ENCODE data around the gene LRMDA. TPM values are rescaled to one million over a fixed set of nuclear protein-coding genes. Genes with fewer than 3 reads are reported as not detected.

The LRMDA gene
- total and polyA plus RNA-seq, 10 of the 15 experiments (the other 5 are each of a cell fraction or from before 2014, with no cell fraction given): 0.07 to 0.54 (median 0.29) TPM; not detected in 4

- in situ Hi-C loops (cut with MboI): no loop called here
- FAIRE-seq: no peak
- H4K20me1 ChIP-seq (ENCODE audit: control insufficient read depth, insufficient read depth): no peaks in the 10 kb centered on the region
- TF ChIP-seq DPF2 (IDR thresholded peaks at IDR 0.05) (no peak), MTA3 (IDR thresholded peaks at IDR 0.05; ENCODE audit: borderline replicate concordance, low read length) (no peak), ETV6 (conservative IDR thresholded peaks at IDR 0.05 in 1 of 2, IDR thresholded peaks at IDR 0.05 in 1 of 2; ENCODE audit: borderline replicate concordance in 1 of 2, low read depth in 1 of 2) (no peak), IKZF1 (conservative IDR thresholded peaks at IDR 0.05) (0 out of 2 replicates have a peak, but pooled peaks have one; percentile 0), FOXK2 (IDR thresholded peaks at IDR 0.05) (no peak), EZH2 (IDR thresholded peaks at IDR 0.05; ENCODE audit: borderline replicate concordance, control insufficient read depth, low read depth, low read length) (0 out of 2 replicates have a peak, but pooled peaks have one; percentile 8)
- H3K27me3 ChIP-seq (replicated peaks in 1 of 2; ENCODE audit: control insufficient read depth in 2 of 2, insufficient read depth in 2 of 2, low read length in 1 of 2): peaks cover 8 to 13% of the 10 kb centered on the region in 2 experiments
- H3K79me2 ChIP-seq (ENCODE audit: control insufficient read depth, insufficient read depth, low read length): no peaks in the 10 kb centered on the region
- H3K9me3 ChIP-seq (replicated peaks; ENCODE audit: control insufficient read depth, insufficient read depth, low read length): no peaks in the 10 kb centered on the region; the same call in 2 of the 3 replicates
- ATAC-seq: no peak
- H3K27ac ChIP-seq (ENCODE audit: control insufficient read depth, insufficient read depth): no peak overlapping the region
- no peaks in the 10 kb centered on the region; the same call in 1 of the 2 replicates for H3K4me1 ChIP-seq (ENCODE audit: control insufficient read depth, insufficient read depth, low read length)
- no peak for DNase-seq (ENCODE audit: low read depth, low spot score)
- ChIA-PET POLR2A (no interaction called here), RAD21 (ENCODE audit: unreplicated experiment) (interaction anchor here (0.6 to 3.9 kb wide), 14 partner anchors 9 to 903 kb away, joined by 3 to 38 read pairs (median 4); no protein-coding TSS in a partner anchor), SMC1A (ENCODE audit: uncharacterized antibody, unreplicated experiment) (interaction anchor here (0.6 to 4.3 kb wide), 10 partner anchors 30 to 1146 kb away, joined by 3 to 19 read pairs (median 6); partner anchors contain the start of gene LRMDA), CTCF (interaction anchor here (0.7 to 5.7 kb wide), 10 partner anchors 153 to 903 kb away, joined by 3 to 38 read pairs (median 7); no protein-coding TSS in a partner anchor)
- BruUV-seq (replicated peaks): TSS peak; percentile 81
- peak overlapping the region; percentile 55; the same call in 1 of the 2 replicates for H3K4me3 ChIP-seq
- 2% methylated on average over 38 of the region's 39 CpGs for WGBS (ENCODE audit: insufficient coverage, insufficient replicate concordance, low lambda C conversion rate, missing lambda C conversion rate)
- intact Hi-C loops (cut with micrococcal nuclease; ENCODE audit: unreplicated experiment): loop anchor here (2.0 to 10.0 kb wide), 6 partner anchors 142 to 905 kb away; no protein-coding TSS in a partner anchor
- H2AFZ ChIP-seq (ENCODE audit: control insufficient read depth, low read depth, low read length): no peak overlapping the region
- H3K4me2 ChIP-seq (ENCODE audit: control insufficient read depth, insufficient read depth): peak overlapping the region; percentile 82; the same call in 1 of the 2 replicates
- H3K9ac ChIP-seq (ENCODE audit: control insufficient read depth, insufficient read depth, low read length): no peak overlapping the region
- no peaks in the 10 kb centered on the region for H3K36me3 ChIP-seq (ENCODE audit: control insufficient read depth in 2 of 2, insufficient read depth in 2 of 2, low read length in 1 of 2)
Observed at GRCh38 chr10:75400163-75400770, 31.2 kb upstream of the LRMDA start.

Data from GM12878 (cell line).